Ovary (tissue), 9 donors: ENCODE data around the gene ADARB2. TPM values are rescaled to one million over a fixed set of nuclear protein-coding genes. Genes with fewer than 3 reads are reported as not detected.

Source experiments
- DNase-seq, 5 donors: peaks; one replicate each; pipeline ENCODE4 v3.0.0-alpha.2; 2019 to 2020
- H3K27ac ChIP-seq, 2 donors: fragments of 200-600 bp; one replicate each; pipeline versions ENCODE4 v1.5.1 to v1.8.0; 2019 to 2022
- H3K27me3 ChIP-seq: fragments of 200-600 bp; one replicate; pipeline ENCODE4 v1.8.0; 2022
- H3K36me3 ChIP-seq: fragments of 200-600 bp; sonication (generic); one replicate; pipeline ENCODE4 v1.5.1; 2019
- H3K4me1 ChIP-seq: one replicate; pipeline ENCODE4 v1.8.1; 2013; ENCODE audit warnings: mild to moderate bottlenecking, moderate library complexity; ENCODE audit not compliant: insufficient read depth
- H3K4me3 ChIP-seq: fragments of 200-600 bp; sonication (generic); one replicate; pipeline ENCODE4 v1.5.1; 2017
- H3K9me3 ChIP-seq, 2 donors: fragments of 200-600 bp in 1 of 2; sonication (generic) in 1 of 2; one replicate each; pipeline versions ENCODE4 v1.5.1 to v1.8.1; 2013 to 2019; ENCODE audit warnings: mild to moderate bottlenecking in 1 of 2, moderate library complexity in 1 of 2
- EP300 ChIP-seq: sonication (generic); formaldehyde crosslinking; IDR thresholded peaks from one replicate; pipeline ENCODE4 v1.6.1; 2017; ENCODE audit warnings: antibody characterized with exemption
- POLR2A ChIP-seq: fragments of 450-650 bp; IDR thresholded peaks from one replicate; pipeline ENCODE4 v1.6.1; 2017; ENCODE audit warnings: antibody characterized with exemption, mild to moderate bottlenecking, moderate library complexity
- WGBS, 3 donors: extraction: QIAGEN DNeasy Blood & Tissue Kit in 1 of 3; methylation state at CpG; one replicate each; pipeline versions ENCODE4 v1.1.5 to v1.1.7; 2013 to 2017; 5-methylcytosine and 5-hydroxymethylcytosine counted together
- intact Hi-C, 4 donors: fragments of 100-400 bp; cut with DNase I; formaldehyde crosslinking; loops; one replicate each; pipeline versions ENCODE4 v1.11.0 to v1.15.1; 2022 to 2023
- polyA plus RNA-seq, 2 donors: library from polyadenylated mRNA; stranded (reverse); fragments of 200-250 nt in 1 of 2; fragments of 350-450 nt in 1 of 2; fragmentation: Illumina TruSeq in 1 of 2; extraction: RNeasy Lipid Tissue Mini Kit (QIAGEN cat#74804) in 1 of 2; gene quantifications; one replicate each; pipeline ENCODE4 v1.2.3, GENCODE V29; 2013 to 2014
- total RNA-seq, 7 donors: library from RNA; depleted of rRNA in 2 of 7; stranded (reverse); fragments of >200 nt in 2 of 7; fragmentation: NEBNext Ultra II Directional in 3 of 7; extraction: Animal tissue kit (Norgen Biotek cat#: 25700) in 3 of 7; gene quantifications; one replicate each; pipeline versions ENCODE4 v1.1.0 to v1.2.4, GENCODE V29; 2016 to 2023
- TF ChIP-seq, protein P1 (sequence below), 3 donors: fragments of 450-650 bp in 2 of 3; fragments of 200-600 bp in 1 of 3; IDR thresholded peaks; one replicate each; pipeline versions ENCODE4 v1.5.1 to v1.8.0; 2016 to 2022; ENCODE audit warnings: antibody characterized with exemption in 3 of 3, mild to moderate bottlenecking in 1 of 3
- donor health status: DM: no; HTN: no; CAD: no; lungs with moderate emphysema.
- donor health status: DM: no; HTN: no; CAD: no.
- donor health status: Bipolar disorder and iron deficiency.
- donor health status: DM: yes; HTN: yes; CAD: no.
- donor health status: DM: no; HTN: no; CAD: no.
- donor health status: DM: yes; HTN: yes; CAD: no.

The ADARB2 gene
- total and polyA plus RNA-seq, 9 donors: 0.12 to 2.0 (median 0.36) TPM; not detected in 2

GRCh38 chr10:1381339-1381738, 356.0 kb downstream of the ADARB2 start:
- Histone ChIP-seq H3K36me3 (no peaks in the 10 kb centered on the region), H3K4me1 (no peaks in the 10 kb centered on the region), H3K27ac (no peak overlapping the region), H3K9me3 (no peaks in the 10 kb centered on the region), H3K27me3 (no peaks in the 10 kb centered on the region), H3K4me3 (no peak overlapping the region)
- WGBS, 3 donors: 71 to 87% (median 80%) methylated on average over 5 of the region's 5 CpGs
- no peak for TF ChIP-seq EP300
- TF ChIP-seq POLR2A: no peak
- TF ChIP-seq, protein P1, sequence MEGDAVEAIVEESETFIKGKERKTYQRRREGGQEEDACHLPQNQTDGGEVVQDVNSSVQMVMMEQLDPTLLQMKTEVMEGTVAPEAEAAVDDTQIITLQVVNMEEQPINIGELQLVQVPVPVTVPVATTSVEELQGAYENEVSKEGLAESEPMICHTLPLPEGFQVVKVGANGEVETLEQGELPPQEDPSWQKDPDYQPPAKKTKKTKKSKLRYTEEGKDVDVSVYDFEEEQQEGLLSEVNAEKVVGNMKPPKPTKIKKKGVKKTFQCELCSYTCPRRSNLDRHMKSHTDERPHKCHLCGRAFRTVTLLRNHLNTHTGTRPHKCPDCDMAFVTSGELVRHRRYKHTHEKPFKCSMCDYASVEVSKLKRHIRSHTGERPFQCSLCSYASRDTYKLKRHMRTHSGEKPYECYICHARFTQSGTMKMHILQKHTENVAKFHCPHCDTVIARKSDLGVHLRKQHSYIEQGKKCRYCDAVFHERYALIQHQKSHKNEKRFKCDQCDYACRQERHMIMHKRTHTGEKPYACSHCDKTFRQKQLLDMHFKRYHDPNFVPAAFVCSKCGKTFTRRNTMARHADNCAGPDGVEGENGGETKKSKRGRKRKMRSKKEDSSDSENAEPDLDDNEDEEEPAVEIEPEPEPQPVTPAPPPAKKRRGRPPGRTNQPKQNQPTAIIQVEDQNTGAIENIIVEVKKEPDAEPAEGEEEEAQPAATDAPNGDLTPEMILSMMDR (IDR thresholded peaks at IDR 0.05): no peak
- intact Hi-C loops: no loop called here
- DNase-seq: no peak

- intact Hi-C loops: no loop called here
- 12 to 32% (median 16%) methylated on average over 16 of the region's 16 CpGs for WGBS, 3 donors
- Histone ChIP-seq H3K4me1 (no peaks in the 10 kb centered on the region), H3K27me3 (no peaks in the 10 kb centered on the region), H3K9me3 (no peaks in the 10 kb centered on the region), H3K36me3 (no peaks in the 10 kb centered on the region), H3K27ac (no peak overlapping the region), H3K4me3 (no peak overlapping the region)
- no peak for DNase-seq
- TF ChIP-seq EP300 (no peak), POLR2A (no peak)
- TF ChIP-seq, protein P1 (IDR thresholded peaks at IDR 0.05): no peak
Observed at GRCh38 chr10:1380088-1380671, 357.1 kb downstream of the ADARB2 start.

DNA sequence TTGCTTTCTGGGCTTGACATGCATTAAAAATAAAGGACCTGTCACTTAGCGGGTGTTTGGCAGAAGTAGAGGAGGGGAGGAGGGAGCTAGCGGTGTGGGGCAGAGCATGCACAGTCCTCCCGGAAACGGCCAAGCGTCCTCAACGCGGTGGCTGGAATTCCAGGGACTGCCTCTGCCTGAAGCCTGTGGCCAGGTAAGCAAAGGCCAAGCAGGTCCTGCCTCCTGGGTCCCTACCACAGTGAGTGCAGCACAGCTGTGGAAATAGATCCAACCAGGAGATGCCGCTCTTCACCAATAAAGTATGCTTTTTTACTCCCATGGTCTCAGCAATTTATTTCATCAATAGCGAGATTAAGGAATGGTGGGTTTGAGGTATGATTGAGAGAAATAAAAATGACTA, 357.7 kb downstream of the ADARB2 start:
- Histone ChIP-seq H3K9me3 (no peaks in the 10 kb centered on the region), H3K27ac (no peak overlapping the region), H3K27me3 (no peaks in the 10 kb centered on the region), H3K4me3 (no peak overlapping the region), H3K36me3 (no peaks in the 10 kb centered on the region), H3K4me1 (no peaks in the 10 kb centered on the region)
- WGBS, 3 donors: 50 to 64% (median 58%) methylated on average over 9 of the region's 9 CpGs
- no peak for DNase-seq
- TF ChIP-seq POLR2A: no peak
- TF ChIP-seq, protein P1 (IDR thresholded peaks at IDR 0.05): no peak
- TF ChIP-seq EP300: no peak
- intact Hi-C loops: no loop called here

GRCh38 chr10:1378473-1378872, 358.9 kb downstream of the ADARB2 start:
- no peaks in the 10 kb centered on the region for H3K36me3 ChIP-seq
- TF ChIP-seq EP300 (no peak), POLR2A (no peak)
- TF ChIP-seq, protein P1 (IDR thresholded peaks at IDR 0.05): no peak
- no peaks in the 10 kb centered on the region for H3K9me3 ChIP-seq
- no peaks in the 10 kb centered on the region for H3K4me1 ChIP-seq
- no peak overlapping the region for H3K27ac ChIP-seq
- no peak overlapping the region for H3K4me3 ChIP-seq
- 90 to 95% (median 93%) methylated on average over 2 of the region's 2 CpGs for WGBS, 3 donors
- no peaks in the 10 kb centered on the region for H3K27me3 ChIP-seq
- no peak for DNase-seq
- intact Hi-C loops: no loop called here
